Breast epithelium (tissue), 4 donors: Measurements from ENCODE around the gene AMMECR1. TPM values are rescaled to one million over a fixed set of nuclear protein-coding genes. Genes with fewer than 3 reads are reported as not detected.

ENCODE experiments used
- DNase-seq, 2 donors: peaks; one replicate each; pipeline ENCODE4 v3.0.0-alpha.2; 2019; ENCODE audit warnings: low spot score in 2 of 2
- H3K27ac ChIP-seq, 2 donors: fragments of 200-600 bp; sonication (generic) in 1 of 2; one replicate each; pipeline ENCODE4 v1.5.1; 2016 to 2019; ENCODE audit warnings: mild to moderate bottlenecking in 1 of 2
- H3K27me3 ChIP-seq, 2 donors: fragments of 200-600 bp; sonication (generic) in 1 of 2; one replicate each; pipeline versions ENCODE4 v1.5.1 to v1.6.0; 2017 to 2019; ENCODE audit warnings: control low read depth in 1 of 2, mild to moderate bottlenecking in 1 of 2
- H3K36me3 ChIP-seq: fragments of 200-600 bp; one replicate; pipeline ENCODE4 v1.5.1; 2019
- H3K4me1 ChIP-seq, 2 donors: fragments of 200-600 bp; sonication (generic); one replicate each; pipeline ENCODE4 v1.5.1; 2016 to 2019; ENCODE audit warnings: control low read depth in 1 of 2
- H3K4me3 ChIP-seq, 3 donors: fragments of 200-600 bp; sonication (generic); 1 replicate in 2 of 3; 2 replicates in 1 of 3; pipeline ENCODE4 v1.5.1; 2016 to 2019; ENCODE audit warnings: mild to moderate bottlenecking in 3 of 3, moderate library complexity in 2 of 3
- H3K9me3 ChIP-seq, 2 donors: fragments of 200-600 bp; sonication (generic) in 1 of 2; one replicate each; pipeline ENCODE4 v1.5.1; 2016 to 2019; ENCODE audit warnings: control low read depth in 1 of 2
- POLR2A ChIP-seq: fragments of 450-650 bp; IDR thresholded peaks from one replicate; pipeline ENCODE4 v1.6.1; 2016; ENCODE audit warnings: antibody characterized with exemption, mild to moderate bottlenecking, moderate library complexity
- POLR2AphosphoS5 ChIP-seq, 3 donors: sonication (generic); formaldehyde crosslinking; IDR thresholded peaks; one replicate each; pipeline ENCODE4 v1.6.1; 2017; ENCODE audit warnings: antibody characterized with exemption in 3 of 3
- intact Hi-C: fragments of 100-400 bp; cut with DNase I; formaldehyde crosslinking; loops from one replicate; pipeline ENCODE4 v1.15.1; 2023; ENCODE audit warnings: low total_unique reads
- total RNA-seq, 3 donors: library from RNA; depleted of rRNA; stranded (reverse); fragments of >200 nt; gene quantifications; one replicate each; pipeline ENCODE4 v1.1.0, GENCODE V29; 2016
- TF ChIP-seq, protein P1 (sequence below), 3 donors: fragments of 450-650 bp; IDR thresholded peaks; one replicate each; pipeline ENCODE4 v1.5.1; 2016 to 2017; ENCODE audit warnings: antibody characterized with exemption in 3 of 3, mild to moderate bottlenecking in 3 of 3, moderate library complexity in 3 of 3

The AMMECR1 gene
- total RNA-seq, 3 donors from 2014 or later, result 4.3 to 8.2 (median 6.6) TPM

DNA sequence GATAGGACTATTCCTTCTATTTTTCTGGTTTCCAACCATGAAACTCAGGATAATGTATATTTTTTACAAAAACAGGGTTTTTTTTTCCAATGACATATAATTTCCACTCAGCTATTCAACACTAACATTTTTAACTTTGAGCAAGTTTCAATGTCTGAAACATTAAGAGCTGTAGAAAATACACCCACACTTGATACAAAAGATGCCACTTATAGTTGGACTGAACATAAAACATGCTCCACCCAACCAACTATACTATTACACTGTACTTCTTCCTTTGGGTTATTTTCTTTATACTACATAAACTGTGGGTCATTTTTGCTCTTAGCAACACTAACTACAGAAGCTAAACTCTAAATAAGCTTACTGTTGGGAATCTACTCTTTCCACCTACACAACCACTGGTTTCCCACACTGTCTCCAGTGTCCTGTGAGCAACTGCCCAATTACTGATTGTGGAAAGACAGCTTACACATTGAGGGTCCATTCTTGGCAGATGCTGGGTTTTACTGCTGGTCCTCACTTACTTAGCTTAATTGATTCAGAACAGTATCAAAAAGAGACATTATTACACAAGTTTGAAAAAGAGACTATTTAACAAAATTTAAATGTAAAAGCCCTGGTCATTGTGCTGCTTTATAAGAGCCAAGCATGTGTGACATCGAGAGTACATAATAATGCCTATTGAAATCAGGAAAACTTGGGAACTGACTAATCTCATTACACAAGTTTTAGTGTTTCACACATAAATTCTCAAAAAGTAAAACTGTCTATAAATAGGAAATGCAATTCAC is 6.3 kb downstream of the AMMECR1 start:
- H3K36me3 ChIP-seq, result no peaks in the 10 kb centered on the region
- H3K4me3 ChIP-seq, result no peak overlapping the region
- TF ChIP-seq, protein P1, sequence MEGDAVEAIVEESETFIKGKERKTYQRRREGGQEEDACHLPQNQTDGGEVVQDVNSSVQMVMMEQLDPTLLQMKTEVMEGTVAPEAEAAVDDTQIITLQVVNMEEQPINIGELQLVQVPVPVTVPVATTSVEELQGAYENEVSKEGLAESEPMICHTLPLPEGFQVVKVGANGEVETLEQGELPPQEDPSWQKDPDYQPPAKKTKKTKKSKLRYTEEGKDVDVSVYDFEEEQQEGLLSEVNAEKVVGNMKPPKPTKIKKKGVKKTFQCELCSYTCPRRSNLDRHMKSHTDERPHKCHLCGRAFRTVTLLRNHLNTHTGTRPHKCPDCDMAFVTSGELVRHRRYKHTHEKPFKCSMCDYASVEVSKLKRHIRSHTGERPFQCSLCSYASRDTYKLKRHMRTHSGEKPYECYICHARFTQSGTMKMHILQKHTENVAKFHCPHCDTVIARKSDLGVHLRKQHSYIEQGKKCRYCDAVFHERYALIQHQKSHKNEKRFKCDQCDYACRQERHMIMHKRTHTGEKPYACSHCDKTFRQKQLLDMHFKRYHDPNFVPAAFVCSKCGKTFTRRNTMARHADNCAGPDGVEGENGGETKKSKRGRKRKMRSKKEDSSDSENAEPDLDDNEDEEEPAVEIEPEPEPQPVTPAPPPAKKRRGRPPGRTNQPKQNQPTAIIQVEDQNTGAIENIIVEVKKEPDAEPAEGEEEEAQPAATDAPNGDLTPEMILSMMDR (IDR thresholded peaks at IDR 0.05), result no peak
- TF ChIP-seq POLR2A (no peak), POLR2AphosphoS5 (IDR thresholded peaks at IDR 0.05) (no peak)
- H3K27me3 ChIP-seq, result peaks cover 0 to 40% of the 10 kb centered on the region in 2 donors
- H3K9me3 ChIP-seq, result no peaks in the 10 kb centered on the region
- H3K27ac ChIP-seq, result no peak overlapping the region
- intact Hi-C loops, result no loop called here
- H3K4me1 ChIP-seq, result no peaks in the 10 kb centered on the region
- no peak for DNase-seq

DNA sequence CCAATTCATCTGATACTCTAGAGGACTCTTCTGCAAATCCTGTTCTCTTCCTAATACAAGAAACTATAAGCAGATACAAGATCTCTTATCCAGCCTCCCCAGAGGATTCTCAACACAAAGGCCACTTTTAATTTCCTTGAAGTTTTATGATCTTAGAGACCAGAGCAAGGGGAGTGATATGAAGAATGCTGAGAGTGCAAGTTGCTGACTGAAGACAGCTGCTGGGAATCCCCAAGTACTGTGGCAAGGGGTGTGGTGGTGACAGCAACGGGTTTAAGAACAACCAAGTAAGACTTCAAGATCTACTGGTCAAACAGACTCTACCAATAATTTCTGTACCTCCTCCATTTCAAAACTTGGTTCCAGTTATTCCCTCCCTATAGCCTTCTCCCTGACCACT is 7.0 kb downstream of the AMMECR1 start:
- Histone ChIP-seq H3K36me3 (no peaks in the 10 kb centered on the region), H3K4me1 (no peaks in the 10 kb centered on the region), H3K27me3 (peaks cover 0 to 42% of the 10 kb centered on the region in 2 donors), H3K4me3 (no peak overlapping the region), H3K27ac (no peak overlapping the region), H3K9me3 (no peaks in the 10 kb centered on the region)
- no peak for DNase-seq
- TF ChIP-seq POLR2AphosphoS5 (IDR thresholded peaks at IDR 0.05) (no peak), POLR2A (no peak)
- TF ChIP-seq, protein P1 (IDR thresholded peaks at IDR 0.05), result no peak
- intact Hi-C loops, result no loop called here

DNA sequence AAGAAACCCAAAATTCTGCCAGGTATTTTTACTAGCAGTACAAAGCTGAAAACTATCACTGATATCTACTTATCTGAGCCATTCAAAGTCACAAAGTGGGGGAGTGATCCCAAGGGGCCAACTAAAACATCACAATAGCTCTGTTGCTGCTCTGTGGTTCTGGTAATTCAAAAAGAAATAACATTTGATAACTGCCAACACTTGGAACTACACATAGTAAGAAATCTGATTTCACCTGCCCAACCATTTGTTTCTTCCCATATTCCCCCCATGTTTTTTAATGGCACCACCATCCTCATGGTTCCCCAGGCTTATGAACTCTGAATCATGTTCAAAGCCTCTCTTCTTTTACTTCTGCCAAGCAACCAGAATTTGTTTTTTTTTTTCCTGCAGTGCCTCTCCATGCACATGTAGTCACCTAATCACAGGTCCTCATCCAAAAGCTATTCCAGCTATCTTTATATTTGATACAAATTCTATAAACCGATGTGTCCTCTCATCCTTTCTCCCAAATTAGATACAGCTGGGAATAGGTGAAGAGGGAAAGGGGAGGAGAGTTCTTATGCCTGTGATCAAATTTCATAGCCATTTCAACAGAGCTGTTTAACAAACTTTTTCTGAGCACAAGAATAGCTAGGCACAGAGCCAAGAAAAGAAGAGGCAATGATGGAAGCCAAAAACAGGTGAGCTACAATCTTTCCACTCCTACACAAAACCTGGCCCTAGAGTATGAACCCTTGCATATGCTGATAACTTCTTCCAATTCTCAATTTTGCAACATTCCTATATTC is 7.7 kb downstream of the AMMECR1 start:
- intact Hi-C loops, result no loop called here
- H3K9me3 ChIP-seq, result no peaks in the 10 kb centered on the region
- no peak for DNase-seq

DNA sequence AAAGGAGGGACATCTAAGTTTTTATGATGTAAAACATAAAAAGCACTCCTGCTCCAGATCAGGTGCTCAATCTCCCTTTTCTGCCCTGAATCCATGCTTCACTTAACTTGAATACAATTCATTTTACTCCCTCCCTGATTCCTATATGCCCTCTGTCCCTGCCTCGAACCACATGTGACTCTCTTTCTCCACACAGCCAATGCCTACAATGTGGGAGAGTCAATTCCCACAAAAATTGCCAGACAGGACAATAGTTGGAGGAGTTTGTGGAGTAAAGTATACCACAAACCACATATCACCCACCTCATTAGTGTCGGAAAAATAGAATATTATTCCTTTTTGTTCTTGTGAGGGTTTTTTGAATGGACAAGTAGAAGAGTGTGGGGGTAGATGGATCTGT is 9.7 kb downstream of the AMMECR1 start:
- no peaks in the 10 kb centered on the region for H3K36me3 ChIP-seq
- no peak overlapping the region for H3K4me3 ChIP-seq
- intact Hi-C loops, result no loop called here
- no peak for DNase-seq
- H3K27ac ChIP-seq, result no peak overlapping the region
- no peaks in the 10 kb centered on the region for H3K9me3 ChIP-seq
- no peak for TF ChIP-seq POLR2AphosphoS5 (IDR thresholded peaks at IDR 0.05)
- no peak for TF ChIP-seq POLR2A
- TF ChIP-seq, protein P1 (IDR thresholded peaks at IDR 0.05), result no peak
- peaks cover 0 to 28% of the 10 kb centered on the region in 2 donors for H3K27me3 ChIP-seq
- no peaks in the 10 kb centered on the region for H3K4me1 ChIP-seq

More for the DNA sequence above, 7.7 kb downstream of the AMMECR1 start:
- no peak overlapping the region for H3K4me3 ChIP-seq
- peaks cover 0 to 36% of the 10 kb centered on the region in 2 donors for H3K27me3 ChIP-seq
- H3K27ac ChIP-seq, result no peak overlapping the region
- TF ChIP-seq, protein P1 (IDR thresholded peaks at IDR 0.05), result no peak
- no peak for TF ChIP-seq POLR2A
- no peak for TF ChIP-seq POLR2AphosphoS5 (IDR thresholded peaks at IDR 0.05)
- no peaks in the 10 kb centered on the region for H3K4me1 ChIP-seq
- no peaks in the 10 kb centered on the region for H3K36me3 ChIP-seq

DNA sequence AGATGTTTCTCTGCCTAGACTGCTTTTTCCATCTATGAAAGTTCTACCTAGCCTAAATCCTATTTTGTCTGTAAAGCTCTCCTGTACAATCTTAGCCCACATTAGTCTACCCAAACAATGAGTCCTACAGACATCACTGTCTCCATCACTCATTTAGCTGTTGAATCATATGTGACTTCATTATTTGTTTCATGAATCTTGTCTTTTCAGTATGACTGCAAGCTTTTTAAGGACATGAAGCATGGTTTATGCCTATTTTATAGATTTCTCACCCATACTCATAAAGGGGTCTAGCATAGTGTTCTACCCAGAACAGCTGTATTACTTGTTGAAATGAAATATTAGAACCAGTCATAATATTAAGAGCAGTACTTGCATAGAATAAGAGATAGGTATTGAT is 13.0 kb downstream of the AMMECR1 start:
- DNase-seq, result no peak
- H3K4me1 ChIP-seq, result no peaks in the 10 kb centered on the region
- no peaks in the 10 kb centered on the region for H3K36me3 ChIP-seq
- no peaks in the 10 kb centered on the region for H3K9me3 ChIP-seq
- peaks cover 0 to 13% of the 10 kb centered on the region in 2 donors for H3K27me3 ChIP-seq
- H3K4me3 ChIP-seq, result no peak overlapping the region
- H3K27ac ChIP-seq, result no peak overlapping the region
- intact Hi-C loops, result no loop called here
- no peak for TF ChIP-seq POLR2AphosphoS5 (IDR thresholded peaks at IDR 0.05)
- TF ChIP-seq POLR2A, result no peak
- TF ChIP-seq, protein P1 (IDR thresholded peaks at IDR 0.05), result no peak
